Measurements from ENCODE around the gene CCNF. TPM values are rescaled to one million over a fixed set of nuclear protein-coding genes. Genes with fewer than 3 reads are reported as not detected.

CCNF gene
- total RNA-seq, 2 experiments from 2014 or later = 0.81 to 1.3 TPM

- peaks cover 12% of the 10 kb centered on the region for H3K4me1 Mint-ChIP-seq (ENCODE audit: low read depth)
- intact Hi-C loops (cut with DNase I, micrococcal nuclease) = no loop called here
- H3K9me3 Mint-ChIP-seq = no peaks in the 10 kb centered on the region
- TF ChIP-seq CTCF (IDR thresholded peaks at IDR 0.05) = no peak
- Histone ChIP-seq H3K27me3 (ENCODE audit: control insufficient read depth in 1 of 2, insufficient read depth in 2 of 2, low read length in 2 of 2) (no peaks in the 10 kb centered on the region), H3K36me3 (ENCODE audit: insufficient read depth, low read length) (no peaks in the 10 kb centered on the region), H3K27ac (ENCODE audit: low read depth in 1 of 2, low read length in 2 of 2) (no peak overlapping the region), H3K4me1 (ENCODE audit: insufficient read depth, low read length) (peaks cover 16% of the 10 kb centered on the region), H3K4me3 (ENCODE audit: low read length) (no peak overlapping the region), H3K9me3 (ENCODE audit: control insufficient read depth in 1 of 2, insufficient read depth in 1 of 2, low read length in 2 of 2) (no peaks in the 10 kb centered on the region)
- no peaks in the 10 kb centered on the region for H3K36me3 Mint-ChIP-seq (ENCODE audit: low read depth)
- ATAC-seq (ENCODE audit: poor library complexity) (no peak), DNase-seq (peak in 1 of 14 experiments; percentile 22)
- H3K27me3 Mint-ChIP-seq = no peaks in the 10 kb centered on the region
- ChIA-PET CTCF (no interaction called here), POLR2A (no interaction called here)
- H3K4me3 Mint-ChIP-seq = no peak overlapping the region
- no peak overlapping the region for H3K27ac Mint-ChIP-seq
These were observed 53.7 kb downstream of the CCNF start for GRCh38 chr16:2482708-2483534.

- peak in 1 of 14 experiments; percentile 6 for DNase-seq
- no peak overlapping the region for H3K4me3 ChIP-seq (ENCODE audit: low read length)
- no peak overlapping the region for H3K4me3 Mint-ChIP-seq
- H3K4me1 ChIP-seq (ENCODE audit: insufficient read depth, low read length) = peaks cover 17% of the 10 kb centered on the region
- H3K9me3 ChIP-seq (ENCODE audit: control insufficient read depth in 1 of 2, insufficient read depth in 1 of 2, low read length in 2 of 2) = no peaks in the 10 kb centered on the region
- H3K27ac Mint-ChIP-seq = no peak overlapping the region
- ATAC-seq (ENCODE audit: poor library complexity) = no peak
- CTCF ChIA-PET = no interaction called here
- H3K4me1 Mint-ChIP-seq (ENCODE audit: low read depth) = peaks cover 12% of the 10 kb centered on the region
- no peaks in the 10 kb centered on the region for H3K27me3 ChIP-seq (ENCODE audit: control insufficient read depth in 1 of 2, insufficient read depth in 2 of 2, low read length in 2 of 2)
- no peak for TF ChIP-seq CTCF (IDR thresholded peaks at IDR 0.05)
- POLR2A ChIA-PET = no interaction called here
- H3K36me3 Mint-ChIP-seq (ENCODE audit: low read depth) = no peaks in the 10 kb centered on the region
- no peaks in the 10 kb centered on the region for H3K36me3 ChIP-seq (ENCODE audit: insufficient read depth, low read length)
- intact Hi-C loops (cut with DNase I, micrococcal nuclease) = no loop called here
- H3K27me3 Mint-ChIP-seq = no peaks in the 10 kb centered on the region
- H3K9me3 Mint-ChIP-seq = no peaks in the 10 kb centered on the region
- no peak overlapping the region for H3K27ac ChIP-seq (ENCODE audit: low read depth in 1 of 2, low read length in 2 of 2)
These were observed 55.0 kb downstream of the CCNF start for GRCh38 chr16:2483939-2484897.

- intact Hi-C loops (cut with DNase I, micrococcal nuclease) = loop anchor here (5.0 kb wide), 4 partner anchors 53 to 458 kb away; partner anchors contain the start of genes CASKIN1 (in 1 of the 2), CCNF (in 1 of the 2) and NHERF2 (in 1 of the 2)
- no peak overlapping the region for H3K27ac Mint-ChIP-seq
- ChIA-PET CTCF (no interaction called here), POLR2A (no interaction called here)
- Histone ChIP-seq H3K27me3 (ENCODE audit: control insufficient read depth in 1 of 2, insufficient read depth in 2 of 2, low read length in 2 of 2) (no peaks in the 10 kb centered on the region), H3K27ac (ENCODE audit: low read depth in 1 of 2, low read length in 2 of 2) (no peak overlapping the region), H3K36me3 (ENCODE audit: insufficient read depth, low read length) (no peaks in the 10 kb centered on the region), H3K9me3 (ENCODE audit: control insufficient read depth in 1 of 2, insufficient read depth in 1 of 2, low read length in 2 of 2) (no peaks in the 10 kb centered on the region), H3K4me3 (ENCODE audit: low read length) (no peak overlapping the region), H3K4me1 (ENCODE audit: insufficient read depth, low read length) (peaks cover 17% of the 10 kb centered on the region)
- ATAC-seq (ENCODE audit: poor library complexity) = no peak
- TF ChIP-seq CTCF (IDR thresholded peaks at IDR 0.05) = no peak
- H3K4me3 Mint-ChIP-seq = no peak overlapping the region
- H3K36me3 Mint-ChIP-seq (ENCODE audit: low read depth) = no peaks in the 10 kb centered on the region
- no peak for DNase-seq
- H3K27me3 Mint-ChIP-seq = no peaks in the 10 kb centered on the region
- H3K4me1 Mint-ChIP-seq (ENCODE audit: low read depth) = peaks cover 12% of the 10 kb centered on the region
- no peaks in the 10 kb centered on the region for H3K9me3 Mint-ChIP-seq
These were observed 55.8 kb downstream of the CCNF start for GRCh38 chr16:2484898-2485508.

All from CD4-positive, alpha-beta T cell (primary cell).